Ramos (cell line): ENCODE results near the gene PCGF1.

Source experiments
- in situ Hi-C: fragments of 300-500 bp; cut with MboI; formaldehyde crosslinking; loops from one replicate; pipeline ENCODE4 v1.14.3; 2022; ENCODE audit warnings: low sequenced_read_pairs; ENCODE audit not compliant: unreplicated experiment

PCGF1 gene

DNA sequence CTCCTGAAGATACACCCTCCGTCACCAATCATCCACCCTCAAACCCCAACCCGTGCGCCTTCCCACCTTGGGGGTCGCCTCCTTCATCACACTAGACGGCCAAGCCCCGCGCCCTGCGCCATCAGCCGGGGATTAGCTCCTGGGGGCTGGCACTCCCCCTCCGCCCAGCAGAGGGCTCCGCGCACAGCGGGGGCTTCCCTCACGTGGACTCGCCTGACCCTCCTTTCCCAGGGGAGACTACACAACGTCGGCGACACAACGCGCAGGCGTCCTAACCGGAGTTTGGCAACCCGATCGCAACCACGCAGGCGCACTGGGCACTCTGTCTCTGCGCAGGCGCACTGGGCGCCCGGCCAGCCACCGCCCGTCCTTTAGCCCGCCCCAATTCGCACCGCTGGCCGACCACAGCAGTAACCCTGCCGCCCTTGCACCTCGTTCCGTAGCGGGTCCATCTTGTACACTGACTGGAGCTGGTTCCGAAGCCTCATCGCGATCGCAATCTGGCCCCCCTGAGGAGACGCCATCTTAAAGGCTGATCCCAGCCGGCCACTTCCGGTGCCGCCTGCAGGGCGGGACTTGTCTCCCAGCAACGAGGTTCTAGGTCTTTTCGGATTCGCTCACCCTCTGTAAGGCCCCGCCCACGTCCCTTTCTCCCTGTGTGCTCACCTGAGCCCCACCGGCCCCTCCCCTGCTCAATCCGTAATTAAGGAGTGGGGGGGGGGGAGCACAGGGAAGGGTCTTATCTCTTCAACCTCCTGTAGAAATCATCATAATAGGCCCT is at the start of gene PCGF1:
Gene PCGF1 (minus strand): TSS at position 551 of the 781 bp plus-strand sequence. CDS start 27 bp downstream, at position 524.
- in situ Hi-C loops, result no loop called here

- in situ Hi-C loops, result no loop called here
Observed at GRCh38 chr2:74556831-74557370, 49.4 kb upstream of the PCGF1 start.

DNA sequence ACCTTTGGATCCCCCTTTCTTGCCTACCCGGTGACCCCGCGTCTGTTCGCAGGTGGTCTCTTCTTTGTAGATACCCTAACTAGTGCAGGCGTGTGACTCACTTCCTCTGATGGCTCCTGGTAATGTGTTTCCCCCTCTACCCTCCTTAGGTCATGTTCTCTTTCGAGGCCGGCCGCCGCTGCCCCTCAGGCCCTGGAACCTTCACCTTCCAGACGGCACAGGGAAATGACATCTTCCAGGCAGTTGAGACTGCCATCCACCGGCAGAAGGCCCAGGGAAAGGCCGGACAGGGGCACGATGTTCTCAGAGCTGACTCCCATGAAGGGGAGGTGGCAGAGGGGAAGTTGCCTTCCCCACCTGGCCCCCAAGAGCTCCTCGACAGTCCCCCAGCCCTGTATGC is 48.7 kb upstream of the PCGF1 start:
- in situ Hi-C loops, result no loop called here

DNA sequence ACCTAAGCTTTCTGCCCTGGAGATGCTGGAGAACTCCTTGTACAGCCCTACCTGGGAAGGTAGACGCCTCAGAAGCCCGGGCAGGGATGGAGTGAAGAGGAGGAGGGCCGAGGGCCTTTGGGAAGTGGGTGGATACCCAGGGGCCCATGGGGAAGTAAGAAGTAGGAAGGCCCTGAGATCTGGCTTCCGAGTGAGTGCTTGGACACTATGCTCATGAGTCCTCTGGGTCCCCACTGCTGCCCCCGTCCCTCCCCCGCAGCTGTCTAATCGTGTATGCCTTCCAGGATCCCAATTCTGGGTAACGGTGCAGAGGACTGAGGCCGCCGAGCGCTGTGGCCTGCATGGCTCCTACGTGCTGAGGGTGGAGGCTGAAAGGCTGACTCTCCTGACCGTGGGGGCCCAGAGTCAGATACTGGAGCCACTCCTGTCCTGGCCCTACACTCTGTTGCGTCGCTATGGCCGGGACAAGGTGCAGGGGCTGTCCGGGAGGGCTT is 48.2 kb upstream of the PCGF1 start:
- in situ Hi-C loops, result no loop called here

GRCh38 chr2:74554820-74555531 is 47.5 kb upstream of the PCGF1 start:
- in situ Hi-C loops, result no loop called here

GRCh38 chr2:74553892-74554819 is 46.7 kb upstream of the PCGF1 start, which contains the start of the genes DOK1 and LOXL3:
Gene DOK1 (plus strand): TSS chr2:74554720. CDS start chr2:74554755, 35 bp downstream.
Gene LOXL3 (minus strand): TSS chr2:74553942. CDS start chr2:74552634, 1,308 bp downstream.
- in situ Hi-C loops, result no loop called here

- in situ Hi-C loops, result no loop called here
Observed at GRCh38 chr2:74552914-74553811, 45.7 kb upstream of the PCGF1 start.

DNA sequence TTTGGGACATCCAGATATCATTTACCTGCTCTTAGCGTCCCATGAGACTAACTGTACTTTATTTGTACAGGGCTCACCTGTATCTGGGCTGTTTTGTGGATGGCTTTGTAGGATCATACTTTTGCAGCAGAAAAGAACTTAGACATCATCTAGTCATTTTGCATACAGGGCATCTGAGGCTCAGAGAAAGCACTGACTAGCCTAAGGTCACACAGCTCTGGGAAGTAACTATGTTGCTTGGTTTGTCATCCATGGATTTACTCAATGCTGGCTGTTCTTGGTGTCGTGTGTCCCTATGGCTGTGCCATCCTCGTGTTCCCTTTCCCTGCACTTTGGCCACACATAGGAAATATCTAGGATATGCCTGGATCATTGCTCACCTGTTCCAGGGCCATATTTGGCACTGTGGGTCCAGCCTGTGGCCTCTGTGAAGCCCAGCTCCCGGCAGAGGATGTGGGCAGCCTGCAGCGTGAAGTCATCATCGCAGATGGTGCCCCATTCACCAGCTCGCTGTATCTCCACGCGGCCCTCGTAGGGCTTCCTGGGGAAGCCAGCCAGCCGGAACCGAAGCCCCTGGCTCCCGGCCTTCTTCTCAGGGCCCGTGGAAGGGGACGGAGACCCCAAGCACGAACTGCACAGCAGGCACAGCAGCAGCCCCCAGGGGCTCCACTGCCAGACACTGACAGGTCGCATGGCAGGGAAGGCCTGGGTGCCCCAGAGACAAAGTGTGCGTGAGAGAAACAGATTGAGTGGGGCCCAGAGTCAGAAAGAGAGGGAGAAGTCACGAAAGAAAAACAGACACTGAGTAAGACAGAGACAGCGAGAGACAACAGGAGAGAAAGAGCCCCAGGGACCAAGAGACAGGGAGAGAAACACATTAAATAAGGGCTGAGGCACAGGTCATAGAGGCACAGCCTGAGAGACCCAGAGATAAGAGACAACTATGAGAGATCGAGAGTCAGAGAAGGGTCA is 44.7 kb upstream of the PCGF1 start:
- in situ Hi-C loops, result no loop called here

GRCh38 chr2:74551530-74551929 is 44.0 kb upstream of the PCGF1 start:
- in situ Hi-C loops, result no loop called here

GRCh38 chr2:74550231-74550630 is 42.7 kb upstream of the PCGF1 start:
- in situ Hi-C loops, result no loop called here

DNA sequence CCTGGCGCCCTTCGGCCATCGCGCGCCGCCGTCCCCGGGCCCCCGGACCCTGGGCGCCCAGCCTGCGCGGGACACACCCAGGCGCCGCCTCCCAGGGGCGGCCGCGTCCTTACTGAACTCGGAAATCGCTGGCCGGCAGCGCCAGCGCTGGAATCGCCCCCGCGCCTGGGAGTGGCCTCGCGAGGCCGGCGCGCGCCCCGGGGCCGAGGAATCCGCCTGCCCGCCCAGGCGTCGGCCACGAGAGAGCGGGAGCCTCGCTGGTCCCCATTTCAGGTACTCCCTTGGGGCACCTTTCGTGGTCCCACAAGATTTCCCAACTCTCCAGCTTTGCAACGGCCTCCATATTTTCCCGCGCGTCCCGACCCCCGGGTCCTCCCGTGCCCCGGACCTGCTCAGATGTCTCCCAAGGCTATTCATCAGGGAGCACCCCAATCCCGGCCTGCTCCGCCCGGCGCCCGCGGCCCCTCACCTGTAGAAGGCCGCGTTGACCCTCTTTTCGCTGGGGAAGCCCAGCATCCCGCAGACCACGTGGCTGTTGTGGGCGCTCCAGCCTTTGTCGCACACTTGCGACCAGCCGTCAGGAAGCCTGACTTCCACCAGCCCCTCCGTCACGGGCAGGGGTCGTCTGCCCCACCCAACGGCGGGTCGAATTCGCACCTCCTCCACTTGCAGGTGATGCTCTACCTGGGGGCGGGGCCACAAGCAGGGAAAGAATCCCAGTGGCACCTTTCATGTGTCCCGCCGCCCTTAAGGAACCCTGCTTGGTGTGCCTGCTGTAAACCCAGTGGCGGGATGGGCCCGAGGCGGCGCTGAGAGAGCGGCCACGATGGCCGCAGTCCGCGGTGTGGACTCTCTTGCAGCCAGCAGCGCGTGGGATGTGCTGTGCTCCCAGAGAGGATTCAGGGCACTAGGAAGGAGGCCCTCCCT is 41.7 kb upstream of the PCGF1 start:
- in situ Hi-C loops, result no loop called here

- in situ Hi-C loops, result no loop called here
Observed at GRCh38 chr2:74548285-74548899, 40.9 kb upstream of the PCGF1 start.

DNA sequence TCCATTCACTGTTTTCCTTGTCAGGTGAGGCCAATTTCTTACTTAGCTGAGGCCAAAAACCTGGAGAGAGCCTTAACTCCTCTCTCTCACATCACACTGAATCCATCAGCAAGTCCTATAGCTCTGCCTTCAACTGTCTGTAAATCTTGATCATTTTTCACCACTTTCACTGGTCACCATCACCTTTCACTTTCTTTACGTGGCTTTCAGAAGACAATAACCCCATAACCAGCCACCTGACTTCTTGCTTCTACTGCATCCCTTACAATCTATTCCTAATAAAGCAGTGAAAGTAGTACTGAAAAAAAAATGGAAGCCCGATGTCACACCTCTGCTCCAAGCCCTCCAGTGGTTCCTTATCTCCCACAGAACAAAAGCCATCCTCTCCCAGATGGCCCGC is 38.5 kb upstream of the PCGF1 start:
- in situ Hi-C loops, result no loop called here

DNA sequence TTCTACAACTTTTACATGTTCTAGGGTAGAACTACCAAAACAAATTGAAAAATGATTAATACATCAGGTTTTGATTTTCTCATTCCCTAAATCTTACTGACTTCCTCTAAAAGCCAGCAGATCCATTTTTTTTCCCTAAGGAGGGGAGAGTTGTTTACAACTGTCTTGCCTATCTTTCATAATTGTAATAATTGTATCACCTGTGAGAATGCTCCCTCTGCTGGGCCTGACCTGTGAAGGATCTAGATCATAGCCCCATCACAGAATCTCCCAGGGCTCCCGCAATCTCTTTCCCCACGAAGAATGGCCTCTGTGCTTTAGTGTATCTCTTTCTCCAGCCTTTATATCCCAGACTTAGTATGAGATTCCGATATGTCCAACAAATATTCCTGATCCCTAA is 37.1 kb upstream of the PCGF1 start:
- in situ Hi-C loops, result no loop called here

GRCh38 chr2:74542978-74543377 is 35.5 kb upstream of the PCGF1 start:
- in situ Hi-C loops, result no loop called here

DNA sequence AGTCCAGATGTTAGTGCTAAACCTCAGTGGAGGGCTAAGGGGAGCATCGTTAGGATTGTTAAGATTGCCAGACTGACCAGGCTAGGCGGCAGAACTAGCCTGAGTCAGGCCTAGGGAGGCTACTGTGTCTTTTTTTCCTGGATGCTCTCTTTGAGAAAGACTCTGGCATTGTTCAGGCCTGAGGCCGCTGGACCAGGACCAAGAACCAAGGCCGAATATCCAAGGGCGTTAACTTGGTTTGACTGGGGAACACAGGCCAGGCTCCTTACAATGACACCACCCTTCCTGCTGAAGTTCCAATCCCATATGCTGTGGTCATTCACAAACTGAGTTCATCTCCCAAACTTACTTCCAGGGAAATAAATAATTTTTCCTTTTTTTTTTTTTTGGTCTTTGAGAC is 32.8 kb upstream of the PCGF1 start:
- in situ Hi-C loops, result no loop called here
